HEK293T (cell line): ENCODE results near the gene ZNF487.

Experiments
- FOXA1 ChIP-seq: fragments of 450-650 bp; IDR thresholded peaks from 2 replicates; pipeline ENCODE4 v1.6.1; 2016; ENCODE audit warnings: mild to moderate bottlenecking
- LEF1 ChIP-seq: fragments of 450-650 bp; IDR thresholded peaks from 2 replicates; pipeline ENCODE4 v1.6.1; 2017; ENCODE audit warnings: mild to moderate bottlenecking, borderline replicate concordance
- PKNOX1 ChIP-seq: fragments of 450-650 bp; IDR thresholded peaks from 2 replicates; pipeline ENCODE4 v1.6.1; 2016
- SP1 ChIP-seq: fragments of 450-650 bp; IDR thresholded peaks from 2 replicates; pipeline ENCODE4 v1.6.1; 2017
- ZNF384 ChIP-seq: fragments of 450-650 bp; IDR thresholded peaks from 2 replicates; pipeline ENCODE4 v1.6.1; 2016

- TF ChIP-seq SP1 (no peak), PKNOX1 (no peak), FOXA1 (no peak), ZNF384 (no peak), LEF1 (no peak)
Measured at GRCh38 chr10:43398939-43399319, 38.0 kb upstream of the ZNF487 start.
